HepG2 (cell line): Measurements from ENCODE around the gene ACOT13. TPM values are rescaled to one million over a fixed set of nuclear protein-coding genes. Genes with fewer than 3 reads are reported as not detected.
A peak's percentile ranks its signal among the peaks of the same experiment; 100 is the strongest.

Experiments used
- CHCHD3 ChIP-seq: sonication (generic); formaldehyde crosslinking; IDR thresholded peaks from 2 replicates; pipeline ENCODE4 v1.8.0; 2022; ENCODE audit warnings: mild to moderate bottlenecking, missing genetic modification reagents, moderate library complexity
- FIP1L1 ChIP-seq: fragments of 200-400 bp; formaldehyde crosslinking; IDR thresholded peaks from 2 replicates; pipeline ENCODE4 v1.6.1; 2018; ENCODE audit warnings: low read depth, mild to moderate bottlenecking, low read length, moderate library complexity, borderline replicate concordance; ENCODE audit not compliant: insufficient read depth
- MAFF ChIP-seq: IDR thresholded peaks from 2 replicates; pipeline ENCODE4 v1.6.1; 2011; ENCODE audit warnings: low read depth, low read length, improper control_type of control experiment
- PHF8 ChIP-seq: sonication (generic); formaldehyde crosslinking; IDR thresholded peaks from 2 replicates; pipeline ENCODE4 v1.5.0; 2020; ENCODE audit warnings: missing genetic modification reagents
- SAP130 ChIP-seq: IDR thresholded peaks from 2 replicates; pipeline ENCODE4 v1.6.1; 2016; ENCODE audit warnings: low read depth
- ZNF383 ChIP-seq: sonication (generic); formaldehyde crosslinking; IDR thresholded peaks from 2 replicates; pipeline ENCODE4 v1.4.0; 2020; ENCODE audit warnings: missing genetic modification reagents, mild to moderate bottlenecking, borderline replicate concordance
- ZNF460 ChIP-seq: sonication (generic); formaldehyde crosslinking; IDR thresholded peaks from 2 replicates; pipeline ENCODE4 v1.5.1; 2020; ENCODE audit warnings: missing genetic modification reagents, mild to moderate bottlenecking, borderline replicate concordance
- polyA plus RNA-seq, 8 experiments: library from polyadenylated mRNA; depleted of rRNA in 3 of 8; stranded (reverse) in 7 of 8; unstranded in 1 of 8; fragments of >200 nt; fragmentation: Illumina TruSeq in 4 of 8; extraction: Trizol in 4 of 8; gene quantifications; 2 replicates each; pipeline versions ENCODE4 v1.2.1 to v1.2.3, GENCODE V29; 2011 to 2016; ENCODE audit warnings: low read depth in 4 of 8, missing spikeins in 1 of 8, mixed read lengths in 1 of 8; ENCODE audit not compliant: insufficient read depth in 1 of 8
- total RNA-seq, 5 experiments: library from RNA; depleted of rRNA; stranded (reverse); fragments of >200 nt; fragmentation: Illumina TruSeq; extraction: Trizol; gene quantifications; 2 replicates each; pipeline ENCODE4 v1.2.3, GENCODE V29; 2016; ENCODE audit warnings: low read depth in 1 of 5
- TF ChIP-seq, protein P1 (sequence below): sonication (generic); formaldehyde crosslinking; IDR thresholded peaks from 2 replicates; pipeline ENCODE4 v1.4.0; 2020; ENCODE audit warnings: missing genetic modification reagents, borderline replicate concordance
- TF ChIP-seq, protein P2 (sequence below): sonication (generic); formaldehyde crosslinking; IDR thresholded peaks from 2 replicates; pipeline ENCODE4 v1.4.0; 2020; ENCODE audit warnings: mild to moderate bottlenecking, missing genetic modification reagents
- TF ChIP-seq, protein P3 (sequence below): IDR thresholded peaks from 2 replicates; pipeline ENCODE4 v1.6.1; 2016; ENCODE audit warnings: mild to moderate bottlenecking
- TF ChIP-seq, protein P4 (sequence below): sonication (generic); formaldehyde crosslinking; IDR thresholded peaks from 2 replicates; pipeline ENCODE4 v1.4.0; 2020; ENCODE audit warnings: missing genetic modification reagents
- TF ChIP-seq, protein P5 (sequence below): sonication (generic); formaldehyde crosslinking; IDR thresholded peaks from 2 replicates; pipeline ENCODE4 v1.5.1; 2020; ENCODE audit warnings: mild to moderate bottlenecking, missing genetic modification reagents, moderate library complexity

The ACOT13 gene
- total and polyA plus RNA-seq, 2 of the 13 experiments (the other 11 are each of a cell fraction or from before 2014, with no cell fraction given), result 31.5 to 45.1 TPM

DNA sequence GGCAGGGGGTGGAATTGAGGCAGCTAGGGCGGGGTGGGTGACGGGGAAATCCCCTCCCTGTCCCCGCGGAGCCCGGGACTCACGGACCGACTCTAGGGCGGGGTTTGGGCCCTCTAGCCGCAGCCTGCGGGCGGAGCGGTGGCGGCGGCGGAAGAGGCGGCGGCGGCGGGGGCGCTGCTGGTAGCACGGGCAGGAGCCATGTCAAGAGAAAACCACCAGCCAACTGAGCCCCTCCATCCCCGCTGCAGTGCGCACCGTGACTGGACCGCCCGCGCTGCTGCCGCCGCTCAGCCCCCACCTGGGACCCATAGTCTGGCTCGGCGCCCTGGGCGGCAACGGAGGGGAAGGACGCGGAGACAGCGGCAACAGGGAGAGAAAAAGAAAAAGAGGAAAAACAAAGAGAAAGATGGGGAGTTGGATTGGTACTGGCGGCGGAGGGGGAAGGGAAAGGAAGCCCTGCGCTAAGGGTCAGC lies 53.3 kb downstream of the ACOT13 start (continued):
- TF ChIP-seq, protein P1, sequence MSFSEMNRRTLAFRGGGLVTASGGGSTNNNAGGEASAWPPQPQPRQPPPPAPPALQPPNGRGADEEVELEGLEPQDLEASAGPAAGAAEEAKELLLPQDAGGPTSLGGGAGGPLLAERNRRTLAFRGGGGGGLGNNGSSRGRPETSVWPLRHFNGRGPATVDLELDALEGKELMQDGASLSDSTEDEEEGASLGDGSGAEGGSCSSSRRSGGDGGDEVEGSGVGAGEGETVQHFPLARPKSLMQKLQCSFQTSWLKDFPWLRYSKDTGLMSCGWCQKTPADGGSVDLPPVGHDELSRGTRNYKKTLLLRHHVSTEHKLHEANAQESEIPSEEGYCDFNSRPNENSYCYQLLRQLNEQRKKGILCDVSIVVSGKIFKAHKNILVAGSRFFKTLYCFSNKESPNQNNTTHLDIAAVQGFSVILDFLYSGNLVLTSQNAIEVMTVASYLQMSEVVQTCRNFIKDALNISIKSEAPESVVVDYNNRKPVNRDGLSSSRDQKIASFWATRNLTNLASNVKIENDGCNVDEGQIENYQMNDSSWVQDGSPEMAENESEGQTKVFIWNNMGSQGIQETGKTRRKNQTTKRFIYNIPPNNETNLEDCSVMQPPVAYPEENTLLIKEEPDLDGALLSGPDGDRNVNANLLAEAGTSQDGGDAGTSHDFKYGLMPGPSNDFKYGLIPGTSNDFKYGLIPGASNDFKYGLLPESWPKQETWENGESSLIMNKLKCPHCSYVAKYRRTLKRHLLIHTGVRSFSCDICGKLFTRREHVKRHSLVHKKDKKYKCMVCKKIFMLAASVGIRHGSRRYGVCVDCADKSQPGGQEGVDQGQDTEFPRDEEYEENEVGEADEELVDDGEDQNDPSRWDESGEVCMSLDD (CRISPR knock-in tag), result 0 out of 2 replicates have a peak, but pooled peaks have one; percentile 14
- peak; percentile 47; the same call in 1 of the 2 replicates for TF ChIP-seq CHCHD3 (CRISPR knock-in tag)
- peak; percentile 19; the same call in 1 of the 2 replicates for TF ChIP-seq SAP130 (CRISPR knock-in tag)
- no peak for TF ChIP-seq MAFF
- peak; percentile 53; the same call in 1 of the 2 replicates for TF ChIP-seq PHF8 (CRISPR knock-in tag)
- TF ChIP-seq, protein P2, sequence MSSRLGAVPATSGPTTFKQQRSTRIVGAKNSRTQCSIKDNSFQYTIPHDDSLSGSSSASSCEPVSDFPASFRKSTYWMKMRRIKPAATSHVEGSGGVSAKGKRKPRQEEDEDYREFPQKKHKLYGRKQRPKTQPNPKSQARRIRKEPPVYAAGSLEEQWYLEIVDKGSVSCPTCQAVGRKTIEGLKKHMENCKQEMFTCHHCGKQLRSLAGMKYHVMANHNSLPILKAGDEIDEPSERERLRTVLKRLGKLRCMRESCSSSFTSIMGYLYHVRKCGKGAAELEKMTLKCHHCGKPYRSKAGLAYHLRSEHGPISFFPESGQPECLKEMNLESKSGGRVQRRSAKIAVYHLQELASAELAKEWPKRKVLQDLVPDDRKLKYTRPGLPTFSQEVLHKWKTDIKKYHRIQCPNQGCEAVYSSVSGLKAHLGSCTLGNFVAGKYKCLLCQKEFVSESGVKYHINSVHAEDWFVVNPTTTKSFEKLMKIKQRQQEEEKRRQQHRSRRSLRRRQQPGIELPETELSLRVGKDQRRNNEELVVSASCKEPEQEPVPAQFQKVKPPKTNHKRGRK (CRISPR knock-in tag), result 0 out of 2 replicates have a peak, but pooled peaks have one; percentile 59
- 0 out of 2 replicates have a peak, but pooled peaks have one; percentile 27 for TF ChIP-seq FIP1L1
- TF ChIP-seq, protein P3, sequence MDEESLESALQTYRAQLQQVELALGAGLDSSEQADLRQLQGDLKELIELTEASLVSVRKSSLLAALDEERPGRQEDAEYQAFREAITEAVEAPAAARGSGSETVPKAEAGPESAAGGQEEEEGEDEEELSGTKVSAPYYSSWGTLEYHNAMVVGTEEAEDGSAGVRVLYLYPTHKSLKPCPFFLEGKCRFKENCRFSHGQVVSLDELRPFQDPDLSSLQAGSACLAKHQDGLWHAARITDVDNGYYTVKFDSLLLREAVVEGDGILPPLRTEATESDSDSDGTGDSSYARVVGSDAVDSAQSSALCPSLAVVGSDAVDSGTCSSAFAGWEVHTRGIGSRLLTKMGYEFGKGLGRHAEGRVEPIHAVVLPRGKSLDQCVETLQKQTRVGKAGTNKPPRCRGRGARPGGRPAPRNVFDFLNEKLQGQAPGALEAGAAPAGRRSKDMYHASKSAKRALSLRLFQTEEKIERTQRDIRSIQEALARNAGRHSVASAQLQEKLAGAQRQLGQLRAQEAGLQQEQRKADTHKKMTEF (CRISPR knock-in tag), result no peak
- TF ChIP-seq, protein P4, sequence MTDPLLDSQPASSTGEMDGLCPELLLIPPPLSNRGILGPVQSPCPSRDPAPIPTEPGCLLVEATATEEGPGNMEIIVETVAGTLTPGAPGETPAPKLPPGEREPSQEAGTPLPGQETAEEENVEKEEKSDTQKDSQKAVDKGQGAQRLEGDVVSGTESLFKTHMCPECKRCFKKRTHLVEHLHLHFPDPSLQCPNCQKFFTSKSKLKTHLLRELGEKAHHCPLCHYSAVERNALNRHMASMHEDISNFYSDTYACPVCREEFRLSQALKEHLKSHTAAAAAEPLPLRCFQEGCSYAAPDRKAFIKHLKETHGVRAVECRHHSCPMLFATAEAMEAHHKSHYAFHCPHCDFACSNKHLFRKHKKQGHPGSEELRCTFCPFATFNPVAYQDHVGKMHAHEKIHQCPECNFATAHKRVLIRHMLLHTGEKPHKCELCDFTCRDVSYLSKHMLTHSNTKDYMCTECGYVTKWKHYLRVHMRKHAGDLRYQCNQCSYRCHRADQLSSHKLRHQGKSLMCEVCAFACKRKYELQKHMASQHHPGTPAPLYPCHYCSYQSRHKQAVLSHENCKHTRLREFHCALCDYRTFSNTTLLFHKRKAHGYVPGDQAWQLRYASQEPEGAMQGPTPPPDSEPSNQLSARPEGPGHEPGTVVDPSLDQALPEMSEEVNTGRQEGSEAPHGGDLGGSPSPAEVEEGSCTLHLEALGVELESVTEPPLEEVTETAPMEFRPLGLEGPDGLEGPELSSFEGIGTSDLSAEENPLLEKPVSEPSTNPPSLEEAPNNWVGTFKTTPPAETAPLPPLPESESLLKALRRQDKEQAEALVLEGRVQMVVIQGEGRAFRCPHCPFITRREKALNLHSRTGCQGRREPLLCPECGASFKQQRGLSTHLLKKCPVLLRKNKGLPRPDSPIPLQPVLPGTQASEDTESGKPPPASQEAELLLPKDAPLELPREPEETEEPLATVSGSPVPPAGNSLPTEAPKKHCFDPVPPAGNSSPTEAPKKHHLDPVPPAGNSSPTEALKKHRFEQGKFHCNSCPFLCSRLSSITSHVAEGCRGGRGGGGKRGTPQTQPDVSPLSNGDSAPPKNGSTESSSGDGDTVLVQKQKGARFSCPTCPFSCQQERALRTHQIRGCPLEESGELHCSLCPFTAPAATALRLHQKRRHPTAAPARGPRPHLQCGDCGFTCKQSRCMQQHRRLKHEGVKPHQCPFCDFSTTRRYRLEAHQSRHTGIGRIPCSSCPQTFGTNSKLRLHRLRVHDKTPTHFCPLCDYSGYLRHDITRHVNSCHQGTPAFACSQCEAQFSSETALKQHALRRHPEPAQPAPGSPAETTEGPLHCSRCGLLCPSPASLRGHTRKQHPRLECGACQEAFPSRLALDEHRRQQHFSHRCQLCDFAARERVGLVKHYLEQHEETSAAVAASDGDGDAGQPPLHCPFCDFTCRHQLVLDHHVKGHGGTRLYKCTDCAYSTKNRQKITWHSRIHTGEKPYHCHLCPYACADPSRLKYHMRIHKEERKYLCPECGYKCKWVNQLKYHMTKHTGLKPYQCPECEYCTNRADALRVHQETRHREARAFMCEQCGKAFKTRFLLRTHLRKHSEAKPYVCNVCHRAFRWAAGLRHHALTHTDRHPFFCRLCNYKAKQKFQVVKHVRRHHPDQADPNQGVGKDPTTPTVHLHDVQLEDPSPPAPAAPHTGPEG, result no peak
- TF ChIP-seq ZNF383 (CRISPR knock-in tag), result 0 out of 2 replicates have a peak, but pooled peaks have one; percentile 13
- 0 out of 2 replicates have a peak, but pooled peaks have one; percentile 6 for TF ChIP-seq ZNF460
- TF ChIP-seq, protein P5, sequence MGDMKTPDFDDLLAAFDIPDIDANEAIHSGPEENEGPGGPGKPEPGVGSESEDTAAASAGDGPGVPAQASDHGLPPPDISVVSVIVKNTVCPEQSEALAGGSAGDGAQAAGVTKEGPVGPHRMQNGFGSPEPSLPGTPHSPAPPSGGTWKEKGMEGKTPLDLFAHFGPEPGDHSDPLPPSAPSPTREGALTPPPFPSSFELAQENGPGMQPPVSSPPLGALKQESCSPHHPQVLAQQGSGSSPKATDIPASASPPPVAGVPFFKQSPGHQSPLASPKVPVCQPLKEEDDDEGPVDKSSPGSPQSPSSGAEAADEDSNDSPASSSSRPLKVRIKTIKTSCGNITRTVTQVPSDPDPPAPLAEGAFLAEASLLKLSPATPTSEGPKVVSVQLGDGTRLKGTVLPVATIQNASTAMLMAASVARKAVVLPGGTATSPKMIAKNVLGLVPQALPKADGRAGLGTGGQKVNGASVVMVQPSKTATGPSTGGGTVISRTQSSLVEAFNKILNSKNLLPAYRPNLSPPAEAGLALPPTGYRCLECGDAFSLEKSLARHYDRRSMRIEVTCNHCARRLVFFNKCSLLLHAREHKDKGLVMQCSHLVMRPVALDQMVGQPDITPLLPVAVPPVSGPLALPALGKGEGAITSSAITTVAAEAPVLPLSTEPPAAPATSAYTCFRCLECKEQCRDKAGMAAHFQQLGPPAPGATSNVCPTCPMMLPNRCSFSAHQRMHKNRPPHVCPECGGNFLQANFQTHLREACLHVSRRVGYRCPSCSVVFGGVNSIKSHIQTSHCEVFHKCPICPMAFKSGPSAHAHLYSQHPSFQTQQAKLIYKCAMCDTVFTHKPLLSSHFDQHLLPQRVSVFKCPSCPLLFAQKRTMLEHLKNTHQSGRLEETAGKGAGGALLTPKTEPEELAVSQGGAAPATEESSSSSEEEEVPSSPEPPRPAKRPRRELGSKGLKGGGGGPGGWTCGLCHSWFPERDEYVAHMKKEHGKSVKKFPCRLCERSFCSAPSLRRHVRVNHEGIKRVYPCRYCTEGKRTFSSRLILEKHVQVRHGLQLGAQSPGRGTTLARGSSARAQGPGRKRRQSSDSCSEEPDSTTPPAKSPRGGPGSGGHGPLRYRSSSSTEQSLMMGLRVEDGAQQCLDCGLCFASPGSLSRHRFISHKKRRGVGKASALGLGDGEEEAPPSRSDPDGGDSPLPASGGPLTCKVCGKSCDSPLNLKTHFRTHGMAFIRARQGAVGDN, result peak; percentile 55
